ENCODE results near the gene GOLIM4.

- TF ChIP-seq POLR2A (IDR thresholded peaks at IDR 0.05; ENCODE audit: low read depth, low read length), result no peak
- no peak for TF ChIP-seq POLR2AphosphoS5 (IDR thresholded peaks at IDR 0.05; ENCODE audit: low read depth, low read length)
- no peak for TF ChIP-seq SPI1 (IDR thresholded peaks at IDR 0.05; ENCODE audit: low read depth, low read length)
- TF ChIP-seq TAF1 (IDR thresholded peaks at IDR 0.05; ENCODE audit: low read depth, low read length), result no peak
These were observed 20.6 kb upstream of the GOLIM4 start for GRCh38 chr3:168116279-168116678.

Measured in GM12891 (cell line).